GM12865 (cell line): ENCODE data around the gene CDH13.

Experiments used
- DNase-seq: peaks from one replicate; pipeline ENCODE4 v3.0.0; 2010; ENCODE audit warnings: low read depth
- H3K4me3 ChIP-seq: 2 replicates; pipeline ENCODE4 v1.5.1; 2011; ENCODE audit warnings: mild to moderate bottlenecking, low read depth, low read length, control low read depth
- TF ChIP-seq, protein P1 (sequence below): IDR thresholded peaks from 2 replicates; pipeline ENCODE4 v1.5.1; 2011; ENCODE audit warnings: low read length, control low read depth, low read depth, inconsistent platforms; ENCODE audit not compliant: insufficient read depth; ENCODE audit errors: missing control alignments

CDH13 gene

DNA sequence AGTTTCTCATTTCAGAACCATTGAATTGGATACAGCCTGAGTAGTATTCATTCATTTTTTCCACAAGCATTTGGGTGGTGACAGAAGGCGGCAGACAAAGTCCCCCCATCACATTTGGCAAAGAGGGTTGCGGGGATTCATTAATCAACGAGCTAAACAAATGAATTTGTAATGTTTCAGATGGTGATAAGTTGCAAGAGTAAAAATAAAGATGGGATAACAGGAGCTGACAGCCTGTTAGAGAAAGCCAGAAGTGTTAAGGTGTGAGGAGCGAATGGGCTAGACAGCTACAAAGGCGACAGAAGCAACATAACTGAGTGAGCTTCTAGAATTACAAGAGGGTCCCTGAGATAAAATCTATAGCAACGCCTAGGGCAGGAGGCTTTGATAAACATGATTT is 838.2 kb downstream of the CDH13 start:
- no peak overlapping the region for H3K4me3 ChIP-seq
- TF ChIP-seq, protein P1, sequence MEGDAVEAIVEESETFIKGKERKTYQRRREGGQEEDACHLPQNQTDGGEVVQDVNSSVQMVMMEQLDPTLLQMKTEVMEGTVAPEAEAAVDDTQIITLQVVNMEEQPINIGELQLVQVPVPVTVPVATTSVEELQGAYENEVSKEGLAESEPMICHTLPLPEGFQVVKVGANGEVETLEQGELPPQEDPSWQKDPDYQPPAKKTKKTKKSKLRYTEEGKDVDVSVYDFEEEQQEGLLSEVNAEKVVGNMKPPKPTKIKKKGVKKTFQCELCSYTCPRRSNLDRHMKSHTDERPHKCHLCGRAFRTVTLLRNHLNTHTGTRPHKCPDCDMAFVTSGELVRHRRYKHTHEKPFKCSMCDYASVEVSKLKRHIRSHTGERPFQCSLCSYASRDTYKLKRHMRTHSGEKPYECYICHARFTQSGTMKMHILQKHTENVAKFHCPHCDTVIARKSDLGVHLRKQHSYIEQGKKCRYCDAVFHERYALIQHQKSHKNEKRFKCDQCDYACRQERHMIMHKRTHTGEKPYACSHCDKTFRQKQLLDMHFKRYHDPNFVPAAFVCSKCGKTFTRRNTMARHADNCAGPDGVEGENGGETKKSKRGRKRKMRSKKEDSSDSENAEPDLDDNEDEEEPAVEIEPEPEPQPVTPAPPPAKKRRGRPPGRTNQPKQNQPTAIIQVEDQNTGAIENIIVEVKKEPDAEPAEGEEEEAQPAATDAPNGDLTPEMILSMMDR = no peak
- no peak for DNase-seq

DNA sequence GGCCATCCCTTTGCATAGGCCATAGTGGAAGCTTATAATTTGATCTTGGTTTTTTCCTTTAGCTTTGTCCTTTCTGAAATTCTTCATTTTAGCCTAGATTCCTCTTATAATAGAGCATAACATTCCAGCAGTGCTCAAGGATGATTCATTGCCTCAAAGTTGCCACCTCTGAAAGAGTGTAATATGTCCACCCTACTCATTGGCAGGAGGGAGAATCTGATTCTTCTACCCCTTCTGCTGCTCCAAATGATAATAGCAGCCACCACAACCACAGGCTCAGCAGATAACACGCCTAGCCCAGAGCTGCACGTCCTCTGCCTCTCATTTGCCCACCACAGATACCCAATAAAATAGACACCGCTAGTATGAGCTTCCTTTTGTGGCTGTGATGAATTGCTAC is 843.6 kb downstream of the CDH13 start:
- no peak for DNase-seq
- TF ChIP-seq, protein P1 = no peak

DNA sequence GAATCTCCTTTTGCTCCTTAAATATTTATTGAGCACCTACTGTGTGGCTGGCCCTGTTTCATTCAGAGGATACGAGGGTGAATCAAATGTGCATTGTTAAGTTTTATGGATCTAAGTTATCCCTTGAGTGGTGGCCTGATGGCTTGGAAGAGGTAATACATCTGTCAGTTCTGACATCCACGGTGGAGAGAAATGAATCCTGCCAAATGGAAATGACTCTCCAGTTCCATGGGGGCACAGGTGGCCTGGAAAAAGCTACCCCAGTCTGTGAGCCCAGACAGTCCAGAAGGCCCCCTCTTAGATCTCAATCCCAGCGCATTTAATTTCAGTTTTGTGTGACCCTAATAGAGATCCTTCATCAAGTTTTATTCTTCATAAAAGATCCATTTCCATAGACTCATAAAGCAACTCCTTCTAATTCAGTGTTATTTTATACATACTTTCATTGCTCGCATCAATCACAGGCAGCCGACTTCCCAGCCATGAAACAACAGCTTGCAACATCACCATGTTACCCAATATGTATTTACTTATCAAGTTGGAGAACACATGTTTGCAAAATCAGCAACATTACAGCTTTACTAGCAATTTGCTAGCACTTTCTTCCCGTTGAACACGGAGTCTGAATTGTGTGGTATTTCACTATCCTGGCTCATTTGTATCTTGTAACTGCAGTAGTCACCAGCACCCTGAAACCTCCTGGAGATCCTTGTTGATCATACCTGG is 846.2 kb downstream of the CDH13 start:
- TF ChIP-seq, protein P1 = no peak
- no peak overlapping the region for H3K4me3 ChIP-seq
- no peak for DNase-seq

More for the DNA sequence above, 843.6 kb downstream of the CDH13 start:
- no peak overlapping the region for H3K4me3 ChIP-seq

DNA sequence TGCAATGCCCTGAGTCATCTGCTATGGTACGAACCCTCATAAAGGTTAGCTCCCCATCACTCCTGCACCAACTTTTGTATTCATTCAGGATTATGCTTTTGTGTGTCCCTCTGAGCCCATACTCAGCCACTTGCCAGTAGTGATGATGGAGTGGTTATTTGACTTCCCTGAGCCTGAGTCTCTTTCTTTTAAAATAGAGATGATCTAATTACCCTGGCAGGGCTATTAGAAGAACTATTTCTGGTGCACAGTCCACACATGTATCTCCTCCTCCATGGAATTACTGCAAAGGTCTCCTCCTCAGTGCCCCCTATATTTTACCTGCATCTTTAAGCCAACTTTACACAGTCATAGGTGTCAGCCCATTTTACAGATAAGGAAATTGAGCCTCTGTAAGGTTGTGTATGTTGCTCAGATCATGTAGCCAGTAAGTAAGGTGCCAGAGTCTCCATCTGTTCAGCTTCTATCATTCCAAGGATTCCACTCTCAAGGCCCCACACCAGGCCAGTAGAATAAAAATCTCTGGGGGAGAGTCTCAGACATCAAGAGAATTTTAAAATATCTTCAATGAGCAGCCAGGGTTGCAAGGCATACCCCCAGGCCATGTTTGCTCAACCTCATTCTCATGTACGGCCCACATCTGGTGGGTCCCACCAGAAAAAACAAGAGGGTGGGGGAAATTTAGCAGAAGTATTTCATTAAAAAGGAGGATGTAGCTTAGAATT is 847.3 kb downstream of the CDH13 start:
- TF ChIP-seq, protein P1 = no peak
- DNase-seq = no peak
- no peak overlapping the region for H3K4me3 ChIP-seq

DNA sequence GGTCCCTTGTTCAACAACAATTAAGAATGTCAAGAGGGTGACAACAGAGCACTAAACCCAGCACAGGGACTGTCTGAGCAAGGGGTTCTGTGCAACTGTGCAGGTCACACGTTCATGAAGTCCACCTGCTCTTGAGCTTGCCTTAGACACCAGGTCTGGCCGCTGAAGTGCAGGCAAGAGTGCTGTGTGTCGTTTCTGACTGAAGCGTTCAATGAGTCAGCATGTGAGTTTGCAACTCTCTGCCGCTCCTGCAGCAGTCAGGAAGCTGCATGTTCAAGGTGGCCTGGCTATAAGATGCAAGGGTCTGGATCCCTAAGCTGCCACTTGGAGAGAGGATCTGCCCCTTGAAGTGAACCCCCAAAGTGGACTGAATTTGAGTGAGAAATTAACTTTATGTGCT is 848.3 kb downstream of the CDH13 start:
- TF ChIP-seq, protein P1 = no peak
- no peak for DNase-seq
- H3K4me3 ChIP-seq = no peak overlapping the region

DNA sequence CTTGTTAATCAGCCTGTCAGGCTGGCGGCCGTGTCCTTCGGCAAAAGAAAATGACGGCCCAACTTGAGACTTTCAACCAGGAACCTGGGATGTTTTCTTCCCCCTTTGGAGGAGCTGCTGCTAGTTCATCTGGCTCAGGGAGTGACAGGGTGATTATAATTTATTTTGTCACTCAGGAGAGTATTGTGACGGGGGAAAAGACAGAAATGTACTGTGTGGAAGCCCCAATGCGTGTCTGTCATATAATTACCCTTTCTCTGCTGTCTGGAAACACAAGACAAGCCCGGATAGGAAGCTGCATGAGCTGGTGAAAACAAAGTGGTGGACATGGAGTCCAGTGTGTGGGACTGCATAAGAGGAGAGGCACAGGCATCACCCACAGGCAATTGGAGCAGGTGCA is 854.8 kb downstream of the CDH13 start:
- TF ChIP-seq, protein P1 = no peak
- DNase-seq = no peak
- no peak overlapping the region for H3K4me3 ChIP-seq
